ENCODE data around the gene ACSM6. TPM values are rescaled to one million over a fixed set of nuclear protein-coding genes. Genes with fewer than 3 reads are reported as not detected.

ACSM6 gene
- polyA plus RNA-seq, 1 experiment = not detected

- TF ChIP-seq CTCF (IDR thresholded peaks at IDR 0.05; ENCODE audit: low read depth, low read length) = no peak
- ChIA-PET POLR2A (interaction anchor here (0.8 to 1.4 kb wide), 6 partner anchors 9 to 48 kb away, joined by 3 to 6 read pairs (median 4); no protein-coding TSS in a partner anchor), CTCF (interaction anchor here (0.9 to 4.4 kb wide), 7 partner anchors 9 to 153 kb away, joined by 3 to 31 read pairs (median 4); no protein-coding TSS in a partner anchor)
- Histone ChIP-seq H3K4me3 (ENCODE audit: low read depth, low read length) (no peak overlapping the region), H3K27ac (ENCODE audit: low read depth, low read length) (peak overlapping the region; percentile 22), H3K9me3 (ENCODE audit: control insufficient read depth, insufficient read depth, low read length) (no peaks in the 10 kb centered on the region), H3K27me3 (ENCODE audit: control insufficient read depth, insufficient read depth, low read length) (no peaks in the 10 kb centered on the region)
- DNase-seq (ENCODE audit: low read depth, low spot score) = no peak
These were observed 83.6 kb downstream of the ACSM6 start for GRCh38 chr10:95277614-95278013.

Small RNA genes within 50 kb of the gene (small RNA-seq; reads per million reads assigned to genes)
- gene AL157834.3 (ENCODE audit: insufficient read length, low read depth) = not detected

Other genes starting within 250 kb of the ACSM6 start
- 0.06 and 0.09 TPM in 2 replicates for gene CYP2C8, start 124.7 kb upstream of the ACSM6 start, polyA plus RNA-seq (2011; rRNA removed)
- 255 and 334 TPM in 2 replicates for gene PDLIM1, start 96.8 kb downstream of the ACSM6 start, polyA plus RNA-seq (2011; rRNA removed)